Astrocyte (in vitro differentiated cells and primary cell): ENCODE data around the gene CD46.

Source experiments
- EZH2 ChIP-seq: IDR thresholded peaks from 2 replicates; pipeline ENCODE4 v1.6.1; 2012; ENCODE audit warnings: mild to moderate bottlenecking, low read length, inconsistent platforms; ENCODE audit not compliant: insufficient read depth
- TF ChIP-seq, protein P1 (sequence below): IDR thresholded peaks from 2 replicates; pipeline ENCODE4 v1.5.1; 2011; ENCODE audit warnings: low read depth, mild to moderate bottlenecking, inconsistent platforms, low read length, moderate library complexity; ENCODE audit not compliant: insufficient read depth

DNA sequence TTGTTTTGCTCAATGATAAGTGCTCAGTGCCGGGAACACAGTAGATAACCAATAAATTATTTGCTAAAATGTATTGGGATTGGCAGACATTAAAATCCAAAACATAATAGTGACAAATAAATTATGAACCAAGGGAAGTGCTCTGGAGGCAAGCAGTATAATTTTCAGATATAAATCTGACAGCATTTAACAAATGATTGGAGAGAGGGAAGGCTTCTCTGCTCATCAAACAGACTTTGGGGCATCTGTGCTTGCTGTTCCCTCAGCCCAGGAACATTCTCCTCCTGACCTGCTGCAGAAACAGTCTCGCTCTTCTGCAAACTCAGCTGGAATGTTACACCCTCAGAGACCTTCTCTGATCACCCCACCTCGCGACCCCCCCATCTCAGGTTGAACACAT is 2.2 kb downstream of the CD46 start:
- TF ChIP-seq, protein P1, sequence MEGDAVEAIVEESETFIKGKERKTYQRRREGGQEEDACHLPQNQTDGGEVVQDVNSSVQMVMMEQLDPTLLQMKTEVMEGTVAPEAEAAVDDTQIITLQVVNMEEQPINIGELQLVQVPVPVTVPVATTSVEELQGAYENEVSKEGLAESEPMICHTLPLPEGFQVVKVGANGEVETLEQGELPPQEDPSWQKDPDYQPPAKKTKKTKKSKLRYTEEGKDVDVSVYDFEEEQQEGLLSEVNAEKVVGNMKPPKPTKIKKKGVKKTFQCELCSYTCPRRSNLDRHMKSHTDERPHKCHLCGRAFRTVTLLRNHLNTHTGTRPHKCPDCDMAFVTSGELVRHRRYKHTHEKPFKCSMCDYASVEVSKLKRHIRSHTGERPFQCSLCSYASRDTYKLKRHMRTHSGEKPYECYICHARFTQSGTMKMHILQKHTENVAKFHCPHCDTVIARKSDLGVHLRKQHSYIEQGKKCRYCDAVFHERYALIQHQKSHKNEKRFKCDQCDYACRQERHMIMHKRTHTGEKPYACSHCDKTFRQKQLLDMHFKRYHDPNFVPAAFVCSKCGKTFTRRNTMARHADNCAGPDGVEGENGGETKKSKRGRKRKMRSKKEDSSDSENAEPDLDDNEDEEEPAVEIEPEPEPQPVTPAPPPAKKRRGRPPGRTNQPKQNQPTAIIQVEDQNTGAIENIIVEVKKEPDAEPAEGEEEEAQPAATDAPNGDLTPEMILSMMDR = no peak
- TF ChIP-seq EZH2 = no peak
